ENCODE data around the gene STAC3. TPM values are rescaled to one million over a fixed set of nuclear protein-coding genes. Genes with fewer than 3 reads are reported as not detected.

Gene STAC3
- total and polyA plus RNA-seq, 9 of the 15 experiments (the other 6 are each of a cell fraction or from before 2014, with no cell fraction given): 0.45 to 6.4 (median 3.3) TPM

DNA sequence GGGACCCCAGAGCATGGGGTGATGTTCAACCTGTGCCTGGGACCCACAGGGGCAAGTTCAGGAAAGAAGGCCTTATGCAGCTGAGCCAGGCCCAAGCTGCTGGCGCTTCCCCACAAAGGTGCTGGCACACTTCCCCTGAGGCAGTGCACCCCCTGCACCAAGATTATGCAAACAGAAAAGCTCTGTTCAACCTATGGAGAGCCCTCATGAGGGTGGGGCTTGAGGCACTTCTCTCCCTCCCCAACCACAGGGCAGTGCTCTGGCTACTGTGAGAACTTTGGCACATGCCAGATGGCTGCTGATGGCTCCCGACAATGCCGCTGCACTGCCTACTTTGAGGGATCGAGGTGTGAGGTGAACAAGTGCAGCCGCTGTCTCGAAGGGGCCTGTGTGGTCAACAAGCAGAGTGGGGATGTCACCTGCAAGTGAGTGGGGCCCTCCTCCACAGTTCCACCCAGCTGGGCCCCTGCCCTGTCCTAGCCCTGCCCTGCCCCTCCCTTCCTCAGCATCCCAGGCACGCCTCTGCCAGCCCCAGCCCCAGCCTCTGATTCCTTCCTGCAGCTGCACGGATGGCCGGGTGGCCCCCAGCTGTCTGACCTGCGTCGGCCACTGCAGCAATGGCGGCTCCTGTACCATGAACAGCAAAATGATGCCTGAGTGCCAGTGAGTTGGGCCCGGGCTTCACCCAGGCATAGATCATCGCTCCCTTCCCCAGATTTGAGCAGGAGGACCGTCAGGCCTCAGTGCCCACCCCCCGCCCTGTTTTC is 39.9 kb downstream of the STAC3 start (continued):
- TF ChIP-seq KDM4B (IDR thresholded peaks at IDR 0.05; ENCODE audit: borderline replicate concordance in 2 of 2, low read depth in 1 of 2): no peak
- no peak for TF ChIP-seq EP400 (IDR thresholded peaks at IDR 0.05)

DNA sequence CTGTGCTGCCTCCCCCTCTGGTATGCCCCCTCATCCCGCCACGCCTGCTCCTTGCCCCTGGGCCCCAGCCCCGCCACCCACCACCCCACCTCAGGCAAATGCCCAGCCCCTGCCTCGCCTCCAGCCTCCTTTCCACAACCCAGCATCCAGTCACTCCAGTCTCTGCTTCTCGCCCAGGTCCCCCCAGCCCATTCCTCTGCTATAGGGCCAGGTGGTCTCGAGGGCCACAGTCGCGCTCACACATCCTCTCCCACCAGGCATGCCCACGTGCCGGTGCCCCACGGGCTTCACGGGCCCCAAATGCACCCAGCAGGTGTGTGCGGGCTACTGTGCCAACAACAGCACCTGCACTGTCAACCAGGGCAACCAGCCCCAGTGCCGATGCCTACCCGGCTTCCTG is 40.5 kb downstream of the STAC3 start:
- FAIRE-seq: no peak
- H2AFZ ChIP-seq (ENCODE audit: low read depth, low read length): no peak overlapping the region
- no peak overlapping the region for H3K27ac ChIP-seq (ENCODE audit: extremely low read depth, low read depth, low read length)
- H3K9ac ChIP-seq (ENCODE audit: insufficient read depth in 1 of 2, low read depth in 2 of 2, low read length in 2 of 2): peak overlapping the region in 1 of 2 experiments; percentile 28; a peak in 1 of 4 replicates
- in situ Hi-C loops (cut with MboI) (no loop called here), intact Hi-C loops (cut with micrococcal nuclease) (no loop called here)
- no peaks in the 10 kb centered on the region for H3K36me3 ChIP-seq (ENCODE audit: control insufficient read depth, insufficient read depth, low read length)
- no peak for DNase-seq (ENCODE audit: extremely low read depth in 1 of 4, low spot score in 3 of 4)
- H3K4me2 ChIP-seq (ENCODE audit: insufficient read depth, low read length): no peak overlapping the region
- H3K9me3 ChIP-seq (replicated peaks; ENCODE audit: control insufficient read depth, insufficient read depth, low read depth, low read length): no peaks in the 10 kb centered on the region
- no TSS peak for BruUV-seq (replicated peaks)
- ChIA-PET CTCF (ENCODE audit: low intra/inter-chr PET ratio) (interaction anchor here (4.7 to 7.2 kb wide), 2 partner anchors 27 to 33 kb away, joined by 80 to 186 read pairs; a partner anchor contains a TSS), POLR2A (interaction anchor here (1.2 kb wide), 1 partner anchor 21 kb away, joined by 4 read pairs; no protein-coding TSS in a partner anchor)
- H3K9me1 ChIP-seq (ENCODE audit: control insufficient read depth, insufficient read depth, low read length): peaks cover 2% of the 10 kb centered on the region
- H3K4me3 ChIP-seq: no peak overlapping the region
- ATAC-seq: no peak
- H3K79me2 ChIP-seq (ENCODE audit: control insufficient read depth, insufficient read depth, low read length): no peaks in the 10 kb centered on the region
- H3K27me3 ChIP-seq (ENCODE audit: control insufficient read depth in 2 of 2, insufficient read depth in 2 of 2, low read length in 2 of 2): peaks cover 19 to 70% of the 10 kb centered on the region in 2 experiments; a peak in 4 of 5 replicates
- 24% methylated on average over 11 of the region's 15 CpGs for WGBS (ENCODE audit: insufficient coverage, low coverage, missing lambda C conversion rate)
- peaks cover 23% of the 10 kb centered on the region for H4K20me1 ChIP-seq (replicated peaks; ENCODE audit: control insufficient read depth, insufficient read depth, low read length)
- peaks cover 9 to 40% of the 10 kb centered on the region in 2 experiments; a peak in 4 of 5 replicates for H3K4me1 ChIP-seq (replicated peaks in 1 of 2; ENCODE audit: control insufficient read depth in 2 of 2, insufficient read depth in 2 of 2, low read length in 2 of 2)
- TF ChIP-seq GABPB1 (CRISPR knock-in tag; IDR thresholded peaks at IDR 0.05): no peak
- TF ChIP-seq ASH1L (IDR thresholded peaks at IDR 0.05; ENCODE audit: borderline replicate concordance, low read depth, partially characterized antibody): no peak
- TF ChIP-seq, protein P1, sequence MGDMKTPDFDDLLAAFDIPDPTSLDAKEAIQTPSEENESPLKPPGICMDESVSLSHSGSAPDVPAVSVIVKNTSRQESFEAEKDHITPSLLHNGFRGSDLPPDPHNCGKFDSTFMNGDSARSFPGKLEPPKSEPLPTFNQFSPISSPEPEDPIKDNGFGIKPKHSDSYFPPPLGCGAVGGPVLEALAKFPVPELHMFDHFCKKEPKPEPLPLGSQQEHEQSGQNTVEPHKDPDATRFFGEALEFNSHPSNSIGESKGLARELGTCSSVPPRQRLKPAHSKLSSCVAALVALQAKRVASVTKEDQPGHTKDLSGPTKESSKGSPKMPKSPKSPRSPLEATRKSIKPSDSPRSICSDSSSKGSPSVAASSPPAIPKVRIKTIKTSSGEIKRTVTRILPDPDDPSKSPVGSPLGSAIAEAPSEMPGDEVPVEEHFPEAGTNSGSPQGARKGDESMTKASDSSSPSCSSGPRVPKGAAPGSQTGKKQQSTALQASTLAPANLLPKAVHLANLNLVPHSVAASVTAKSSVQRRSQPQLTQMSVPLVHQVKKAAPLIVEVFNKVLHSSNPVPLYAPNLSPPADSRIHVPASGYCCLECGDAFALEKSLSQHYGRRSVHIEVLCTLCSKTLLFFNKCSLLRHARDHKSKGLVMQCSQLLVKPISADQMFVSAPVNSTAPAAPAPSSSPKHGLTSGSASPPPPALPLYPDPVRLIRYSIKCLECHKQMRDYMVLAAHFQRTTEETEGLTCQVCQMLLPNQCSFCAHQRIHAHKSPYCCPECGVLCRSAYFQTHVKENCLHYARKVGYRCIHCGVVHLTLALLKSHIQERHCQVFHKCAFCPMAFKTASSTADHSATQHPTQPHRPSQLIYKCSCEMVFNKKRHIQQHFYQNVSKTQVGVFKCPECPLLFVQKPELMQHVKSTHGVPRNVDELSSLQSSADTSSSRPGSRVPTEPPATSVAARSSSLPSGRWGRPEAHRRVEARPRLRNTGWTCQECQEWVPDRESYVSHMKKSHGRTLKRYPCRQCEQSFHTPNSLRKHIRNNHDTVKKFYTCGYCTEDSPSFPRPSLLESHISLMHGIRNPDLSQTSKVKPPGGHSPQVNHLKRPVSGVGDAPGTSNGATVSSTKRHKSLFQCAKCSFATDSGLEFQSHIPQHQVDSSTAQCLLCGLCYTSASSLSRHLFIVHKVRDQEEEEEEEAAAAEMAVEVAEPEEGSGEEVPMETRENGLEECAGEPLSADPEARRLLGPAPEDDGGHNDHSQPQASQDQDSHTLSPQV (IDR thresholded peaks at IDR 0.05): no peak
- no peak for TF ChIP-seq SMARCA4 (IDR thresholded peaks at IDR 0.05)
- TF ChIP-seq, protein P2, sequence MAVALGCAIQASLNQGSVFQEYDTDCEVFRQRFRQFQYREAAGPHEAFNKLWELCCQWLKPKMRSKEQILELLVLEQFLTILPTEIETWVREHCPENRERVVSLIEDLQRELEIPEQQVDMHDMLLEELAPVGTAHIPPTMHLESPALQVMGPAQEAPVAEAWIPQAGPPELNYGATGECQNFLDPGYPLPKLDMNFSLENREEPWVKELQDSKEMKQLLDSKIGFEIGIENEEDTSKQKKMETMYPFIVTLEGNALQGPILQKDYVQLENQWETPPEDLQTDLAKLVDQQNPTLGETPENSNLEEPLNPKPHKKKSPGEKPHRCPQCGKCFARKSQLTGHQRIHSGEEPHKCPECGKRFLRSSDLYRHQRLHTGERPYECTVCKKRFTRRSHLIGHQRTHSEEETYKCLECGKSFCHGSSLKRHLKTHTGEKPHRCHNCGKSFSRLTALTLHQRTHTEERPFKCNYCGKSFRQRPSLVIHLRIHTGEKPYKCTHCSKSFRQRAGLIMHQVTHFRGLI (CRISPR knock-in tag; IDR thresholded peaks at IDR 0.05): no peak
- no peak for TF ChIP-seq MEF2D (tag; conservative IDR thresholded peaks at IDR 0.05; ENCODE audit: low read depth)
- TF ChIP-seq CSDE1 (IDR thresholded peaks at IDR 0.05): no peak
- TF ChIP-seq EGR1 (conservative IDR thresholded peaks at IDR 0.05): no peak
- no peak for TF ChIP-seq NELFE (IDR thresholded peaks at IDR 0.05; ENCODE audit: insufficient read depth, insufficient read length)
- TF ChIP-seq, protein P3, sequence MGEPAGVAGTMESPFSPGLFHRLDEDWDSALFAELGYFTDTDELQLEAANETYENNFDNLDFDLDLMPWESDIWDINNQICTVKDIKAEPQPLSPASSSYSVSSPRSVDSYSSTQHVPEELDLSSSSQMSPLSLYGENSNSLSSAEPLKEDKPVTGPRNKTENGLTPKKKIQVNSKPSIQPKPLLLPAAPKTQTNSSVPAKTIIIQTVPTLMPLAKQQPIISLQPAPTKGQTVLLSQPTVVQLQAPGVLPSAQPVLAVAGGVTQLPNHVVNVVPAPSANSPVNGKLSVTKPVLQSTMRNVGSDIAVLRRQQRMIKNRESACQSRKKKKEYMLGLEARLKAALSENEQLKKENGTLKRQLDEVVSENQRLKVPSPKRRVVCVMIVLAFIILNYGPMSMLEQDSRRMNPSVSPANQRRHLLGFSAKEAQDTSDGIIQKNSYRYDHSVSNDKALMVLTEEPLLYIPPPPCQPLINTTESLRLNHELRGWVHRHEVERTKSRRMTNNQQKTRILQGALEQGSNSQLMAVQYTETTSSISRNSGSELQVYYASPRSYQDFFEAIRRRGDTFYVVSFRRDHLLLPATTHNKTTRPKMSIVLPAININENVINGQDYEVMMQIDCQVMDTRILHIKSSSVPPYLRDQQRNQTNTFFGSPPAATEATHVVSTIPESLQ (CRISPR knock-in tag; IDR thresholded peaks at IDR 0.05): no peak
